PC-3 (cell line): ENCODE measurements around the gene VPS8.

Experiments used
- EZH2 ChIP-seq: fragments of 300-600 bp; sonication (generic); IDR thresholded peaks from one replicate; pipeline ENCODE4 v1.6.1; 2017; ENCODE audit warnings: antibody characterized with exemption, mild to moderate bottlenecking, low read length; ENCODE audit not compliant: unreplicated experiment
- TF ChIP-seq, protein P1 (sequence below): fragments of 300-600 bp; sonication (generic); conservative IDR thresholded peaks from 2 replicates; pipeline ENCODE4 v1.5.1; 2017; ENCODE audit warnings: antibody characterized with exemption, low read depth, mild to moderate bottlenecking, low read length

- TF ChIP-seq, protein P1, sequence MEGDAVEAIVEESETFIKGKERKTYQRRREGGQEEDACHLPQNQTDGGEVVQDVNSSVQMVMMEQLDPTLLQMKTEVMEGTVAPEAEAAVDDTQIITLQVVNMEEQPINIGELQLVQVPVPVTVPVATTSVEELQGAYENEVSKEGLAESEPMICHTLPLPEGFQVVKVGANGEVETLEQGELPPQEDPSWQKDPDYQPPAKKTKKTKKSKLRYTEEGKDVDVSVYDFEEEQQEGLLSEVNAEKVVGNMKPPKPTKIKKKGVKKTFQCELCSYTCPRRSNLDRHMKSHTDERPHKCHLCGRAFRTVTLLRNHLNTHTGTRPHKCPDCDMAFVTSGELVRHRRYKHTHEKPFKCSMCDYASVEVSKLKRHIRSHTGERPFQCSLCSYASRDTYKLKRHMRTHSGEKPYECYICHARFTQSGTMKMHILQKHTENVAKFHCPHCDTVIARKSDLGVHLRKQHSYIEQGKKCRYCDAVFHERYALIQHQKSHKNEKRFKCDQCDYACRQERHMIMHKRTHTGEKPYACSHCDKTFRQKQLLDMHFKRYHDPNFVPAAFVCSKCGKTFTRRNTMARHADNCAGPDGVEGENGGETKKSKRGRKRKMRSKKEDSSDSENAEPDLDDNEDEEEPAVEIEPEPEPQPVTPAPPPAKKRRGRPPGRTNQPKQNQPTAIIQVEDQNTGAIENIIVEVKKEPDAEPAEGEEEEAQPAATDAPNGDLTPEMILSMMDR = no peak
- TF ChIP-seq EZH2 = no peak
These were observed 269.6 kb downstream of the VPS8 start for GRCh38 chr3:185081521-185081920.
